Measurements from ENCODE around the gene WNT10A.
"Not testable (repeated sequence)": the region's sequence is repeated elsewhere in the genome, so short reads cannot be mapped to it uniquely, and the experiment has no call there.

WNT10A gene

GRCh38 chr2:218931751-218932150, 51.1 kb downstream of the WNT10A start:
- DNase-seq (ENCODE audit: low spot score) = not testable (repeated sequence)
